ENCODE data around the gene CTBP1. TPM values are rescaled to one million over a fixed set of nuclear protein-coding genes. Genes with fewer than 3 reads are reported as not detected.

Gene CTBP1
- total RNA-seq (100 to 1,000 TPM in 1 of 2 donors, 10 to 100 TPM in 1; 98.8 to 118 TPM), polyA plus RNA-seq (ENCODE audit: insufficient read length in 2 of 2) (100 to 1,000 TPM; 217 to 232 TPM)
- long read RNA-seq, donor 1, transcript CTBP1-203 (10 exons, 2,467 nt): major isoform, 12 of 44 reads
- long read RNA-seq, donor 1, transcript CTBP1-201 (9 exons, 2,297 nt): minor isoform, 8 of 44 reads
- long read RNA-seq, donor 1, partial matches to known transcripts: 0 of 44 reads
- long read RNA-seq, donor 1, other reads (novel, unspliced or antisense): 22 of 44 reads
- long read RNA-seq, donor 2, transcript CTBP1-203 (10 exons, 2,467 nt): major isoform, 7 of 16 reads
- long read RNA-seq, donor 2, partial matches to known transcripts: 0 of 16 reads
- long read RNA-seq, donor 2, other reads (novel, unspliced or antisense): 6 of 16 reads
- long read RNA-seq, donor 3, transcript CTBP1-203 (10 exons, 2,467 nt): major isoform, 17 of 33 reads
- long read RNA-seq, donor 3, transcript CTBP1-201 (9 exons, 2,297 nt): minor isoform, 8 of 33 reads
- long read RNA-seq, donor 3, partial matches to known transcripts: 0 of 33 reads
- long read RNA-seq, donor 3, other reads (novel, unspliced or antisense): 5 of 33 reads
- long read RNA-seq, donor 4, transcript CTBP1-203 (10 exons, 2,467 nt): major isoform, 18 of 31 reads
- long read RNA-seq, donor 4, transcript CTBP1-201 (9 exons, 2,297 nt): minor isoform, 6 of 31 reads
- long read RNA-seq, donor 4, partial matches to known transcripts: 0 of 31 reads
- long read RNA-seq, donor 4, other reads (novel, unspliced or antisense): 5 of 31 reads

DNA sequence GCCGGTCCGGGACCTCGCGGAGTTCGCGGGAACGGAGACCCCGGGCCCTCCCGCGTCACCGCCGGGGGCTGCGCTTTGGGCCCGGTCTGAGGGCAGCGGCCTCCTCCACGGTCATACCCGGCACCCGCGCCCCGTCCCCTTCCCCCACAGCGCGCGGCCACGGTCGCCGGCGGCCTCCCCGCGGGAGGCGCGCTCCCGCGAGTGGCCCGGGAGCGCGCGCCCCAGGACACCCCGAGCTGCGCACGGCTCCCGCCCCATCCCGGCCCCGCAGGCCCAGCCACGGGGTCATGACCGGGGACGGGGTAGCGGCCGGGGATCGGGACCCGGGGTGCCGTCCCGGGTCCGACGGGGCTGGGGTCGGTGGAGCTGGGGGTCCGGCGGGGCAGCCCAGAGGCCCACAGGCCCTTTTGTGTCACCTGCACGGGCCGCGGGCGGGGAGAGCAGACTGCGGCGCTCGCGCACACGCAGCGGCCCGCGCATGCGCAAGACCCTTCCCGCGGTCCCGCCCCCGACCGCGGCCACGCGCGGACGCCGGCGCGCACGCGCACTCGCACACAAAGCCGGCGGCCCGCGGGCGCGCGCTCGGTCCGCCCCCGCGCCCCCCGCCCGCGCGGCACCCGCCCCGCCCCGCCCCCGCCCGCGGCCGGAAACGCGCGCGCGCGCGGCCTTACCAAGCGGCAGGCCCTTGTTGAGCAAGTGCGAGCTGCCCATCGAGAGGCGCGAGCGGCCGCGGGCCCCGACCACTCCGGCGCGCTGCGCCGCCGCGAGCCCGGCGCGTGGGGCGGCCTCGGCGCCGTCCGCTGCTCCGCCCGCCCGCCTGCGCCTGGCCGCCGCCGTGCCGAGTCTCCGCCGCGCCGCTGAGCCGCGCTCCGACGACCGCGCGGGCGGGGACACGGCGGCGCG, at the start of gene CTBP1:
CTBP1 (minus strand) TSS at position 886 of the 903 bp plus-strand sequence. CDS start 7,799 bp downstream, outside the sequence.
- DNase-seq (ENCODE audit: low read depth in 4 of 6, low spot score in 6 of 6): peak; percentile 74 to 96 (median 80)
- peak within 1 kb of the TSS; percentile 53 for H3K4me3 ChIP-seq (ENCODE audit: low read depth, low read length)
- WGBS (ENCODE audit: insufficient coverage): under 1% methylated on average over 153 of the region's 163 CpGs
- peaks cover 58% of the 10 kb centered on the region for H3K36me3 ChIP-seq (ENCODE audit: control insufficient read depth, insufficient read depth, low read length)
- peaks cover 2% of the 10 kb centered on the region for H3K9me3 ChIP-seq (ENCODE audit: control insufficient read depth, insufficient read depth, low read length)
- no peaks in the 10 kb centered on the region for H3K27me3 ChIP-seq (ENCODE audit: control insufficient read depth, insufficient read depth, low read length)
- H3K27ac ChIP-seq (ENCODE audit: low read depth, low read length): peak within 1 kb of the TSS; percentile 82
- H3K4me1 ChIP-seq (ENCODE audit: control insufficient read depth, insufficient read depth, low read length): peaks cover 64% of the 10 kb centered on the region

DNA sequence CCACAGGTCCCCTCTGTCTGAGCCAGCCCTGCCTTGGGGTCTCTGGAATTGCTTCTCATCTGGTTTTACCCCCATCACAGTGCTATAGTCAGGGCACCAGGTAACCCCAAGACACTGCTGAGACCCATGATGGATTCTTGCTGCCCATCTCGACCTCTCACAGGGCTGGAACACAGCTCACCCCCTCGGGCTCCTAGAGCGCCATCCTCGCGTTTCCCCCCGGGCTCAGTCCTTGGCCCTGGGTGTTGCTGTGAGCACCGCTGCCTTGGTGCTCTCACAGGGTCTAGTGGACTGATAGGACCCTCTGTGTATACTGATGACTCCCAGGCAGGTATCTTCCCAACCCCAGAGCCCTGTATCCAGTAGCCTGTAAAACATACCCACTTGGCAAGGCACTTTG, 49.5 kb upstream of the CTBP1 start:
- WGBS (ENCODE audit: insufficient coverage): 91% methylated on average over 7 of the region's 7 CpGs
- peaks cover 14% of the 10 kb centered on the region for H3K4me1 ChIP-seq (ENCODE audit: control insufficient read depth, insufficient read depth, low read length)
- H3K4me3 ChIP-seq (ENCODE audit: low read depth, low read length): no peak overlapping the region
- no peak for DNase-seq (ENCODE audit: low read depth in 4 of 6, low spot score in 6 of 6)
- no peaks in the 10 kb centered on the region for H3K27me3 ChIP-seq (ENCODE audit: control insufficient read depth, insufficient read depth, low read length)
- peaks cover 58% of the 10 kb centered on the region for H3K36me3 ChIP-seq (ENCODE audit: control insufficient read depth, insufficient read depth, low read length)
- no peak overlapping the region for H3K27ac ChIP-seq (ENCODE audit: low read depth, low read length)
- no peaks in the 10 kb centered on the region for H3K9me3 ChIP-seq (ENCODE audit: control insufficient read depth, insufficient read depth, low read length)

DNA sequence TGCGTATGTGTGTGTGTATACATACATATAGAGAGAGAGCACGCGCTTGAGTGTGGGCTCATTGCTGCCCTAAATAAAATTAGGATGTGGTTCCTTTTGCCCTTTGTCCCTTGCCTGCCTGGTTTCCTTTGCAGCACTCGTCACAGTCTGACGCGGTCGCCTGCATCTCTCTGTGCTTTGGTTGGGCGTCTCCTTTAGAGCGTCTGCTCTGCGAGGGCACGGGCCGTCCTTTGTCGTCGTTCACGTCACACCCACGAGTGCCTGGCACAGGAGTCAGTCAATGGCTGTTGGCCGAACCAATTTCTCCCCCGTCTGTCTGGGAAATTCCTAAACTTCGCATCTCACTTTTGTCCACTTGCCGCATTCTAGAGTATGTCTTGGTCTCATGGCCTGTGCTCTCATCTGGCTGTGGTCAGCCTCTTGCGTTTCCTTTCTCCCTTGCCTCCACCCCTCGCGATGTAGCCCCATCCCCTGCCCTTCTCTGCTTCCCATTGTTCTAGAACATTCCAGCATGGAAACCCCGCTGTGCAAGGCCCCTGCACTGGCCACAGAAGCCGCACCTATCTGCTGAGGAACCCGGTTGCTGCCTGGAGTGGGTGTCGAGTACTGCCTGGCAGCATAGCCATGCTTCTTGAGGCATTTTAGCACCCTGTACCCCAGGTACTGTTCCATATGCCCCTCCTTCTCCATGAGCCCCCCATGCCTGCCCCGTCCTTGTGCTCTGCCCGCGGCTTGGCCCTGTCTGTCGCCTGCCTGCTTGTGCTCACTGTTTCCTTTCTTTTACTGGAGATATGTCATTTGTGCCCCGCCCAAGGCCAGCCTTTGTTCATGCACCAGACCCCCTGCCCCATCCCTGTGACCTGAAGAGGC, 48.8 kb upstream of the CTBP1 start:
- Histone ChIP-seq H3K4me1 (ENCODE audit: control insufficient read depth, insufficient read depth, low read length) (peaks cover 14% of the 10 kb centered on the region), H3K4me3 (ENCODE audit: low read depth, low read length) (no peak overlapping the region), H3K9me3 (ENCODE audit: control insufficient read depth, insufficient read depth, low read length) (no peaks in the 10 kb centered on the region), H3K36me3 (ENCODE audit: control insufficient read depth, insufficient read depth, low read length) (peaks cover 58% of the 10 kb centered on the region), H3K27ac (ENCODE audit: low read depth, low read length) (no peak overlapping the region), H3K27me3 (ENCODE audit: control insufficient read depth, insufficient read depth, low read length) (no peaks in the 10 kb centered on the region)
- 87% methylated on average over 32 of the region's 32 CpGs for whole genome bisulfite sequencing (ENCODE audit: insufficient coverage)
- DNase-seq (ENCODE audit: low read depth in 4 of 6, low spot score in 6 of 6): no peak

DNA sequence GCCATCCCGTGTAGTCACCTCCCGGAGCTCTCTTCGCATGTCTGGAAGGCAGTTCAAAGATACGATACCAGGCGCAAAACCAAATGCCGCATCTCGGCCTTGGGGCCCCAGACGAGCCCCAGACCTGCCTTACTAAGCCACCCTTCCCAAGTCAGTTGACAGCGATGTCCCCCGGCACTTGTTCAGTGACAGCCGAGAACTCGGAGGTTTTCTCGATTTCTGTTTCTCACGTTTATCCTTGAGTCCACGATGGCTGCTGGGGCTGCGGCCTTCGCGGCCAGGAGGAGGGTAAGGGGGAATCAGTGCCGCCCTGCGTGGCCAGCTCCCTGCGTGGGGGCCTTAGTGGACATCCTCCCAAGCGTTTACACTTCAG, 48.1 kb upstream of the CTBP1 start:
- no peaks in the 10 kb centered on the region for H3K27me3 ChIP-seq (ENCODE audit: control insufficient read depth, insufficient read depth, low read length)
- H3K27ac ChIP-seq (ENCODE audit: low read depth, low read length): no peak overlapping the region
- 87% methylated on average over 15 of the region's 22 CpGs for WGBS (ENCODE audit: insufficient coverage)
- H3K4me1 ChIP-seq (ENCODE audit: control insufficient read depth, insufficient read depth, low read length): peaks cover 20% of the 10 kb centered on the region
- H3K9me3 ChIP-seq (ENCODE audit: control insufficient read depth, insufficient read depth, low read length): no peaks in the 10 kb centered on the region
- H3K36me3 ChIP-seq (ENCODE audit: control insufficient read depth, insufficient read depth, low read length): peaks cover 64% of the 10 kb centered on the region
- H3K4me3 ChIP-seq (ENCODE audit: low read depth, low read length): no peak overlapping the region
- no peak for DNase-seq (ENCODE audit: low read depth in 4 of 6, low spot score in 6 of 6)

DNA sequence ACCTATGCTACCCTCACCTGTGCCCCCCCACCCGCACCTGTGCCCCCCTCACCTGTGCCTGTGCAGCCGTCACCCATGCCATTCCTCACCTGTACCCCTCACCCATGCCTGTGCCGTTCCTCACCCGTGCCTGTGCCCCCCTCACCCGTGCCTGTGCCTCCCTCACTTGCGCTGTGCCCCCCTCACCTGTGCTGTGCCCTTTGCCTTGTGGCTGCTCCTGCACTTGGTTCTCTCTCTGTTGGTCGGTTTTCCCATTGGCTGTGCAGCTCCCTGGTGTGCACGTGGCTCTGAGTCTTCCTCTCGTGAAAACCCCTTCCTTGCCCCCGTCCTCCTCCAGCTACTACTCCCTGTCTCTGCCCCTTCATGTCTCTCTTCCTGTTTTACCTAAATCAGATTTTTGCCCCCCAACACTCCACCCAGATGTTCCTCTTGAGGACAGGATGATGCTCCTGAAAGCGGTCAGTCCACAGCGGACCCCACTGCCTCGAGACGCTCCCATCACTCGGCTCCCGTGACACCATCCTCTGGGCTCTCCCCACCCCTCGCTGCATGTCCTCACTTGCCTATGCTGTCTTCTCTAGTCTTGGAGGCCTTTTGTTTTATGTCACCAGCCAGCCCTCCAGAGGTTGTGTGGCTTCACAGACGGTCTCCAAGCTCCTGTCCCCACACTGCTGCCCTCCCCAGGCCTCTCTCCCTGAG, 47.5 kb upstream of the CTBP1 start:
- Histone ChIP-seq H3K9me3 (ENCODE audit: control insufficient read depth, insufficient read depth, low read length) (no peaks in the 10 kb centered on the region), H3K36me3 (ENCODE audit: control insufficient read depth, insufficient read depth, low read length) (peaks cover 64% of the 10 kb centered on the region), H3K4me3 (ENCODE audit: low read depth, low read length) (no peak overlapping the region), H3K27me3 (ENCODE audit: control insufficient read depth, insufficient read depth, low read length) (no peaks in the 10 kb centered on the region), H3K27ac (ENCODE audit: low read depth, low read length) (no peak overlapping the region), H3K4me1 (ENCODE audit: control insufficient read depth, insufficient read depth, low read length) (peaks cover 22% of the 10 kb centered on the region)
- WGBS (ENCODE audit: insufficient coverage): 88% methylated on average over 17 of the region's 18 CpGs
- no peak for DNase-seq (ENCODE audit: low read depth in 4 of 6, low spot score in 6 of 6)

DNA sequence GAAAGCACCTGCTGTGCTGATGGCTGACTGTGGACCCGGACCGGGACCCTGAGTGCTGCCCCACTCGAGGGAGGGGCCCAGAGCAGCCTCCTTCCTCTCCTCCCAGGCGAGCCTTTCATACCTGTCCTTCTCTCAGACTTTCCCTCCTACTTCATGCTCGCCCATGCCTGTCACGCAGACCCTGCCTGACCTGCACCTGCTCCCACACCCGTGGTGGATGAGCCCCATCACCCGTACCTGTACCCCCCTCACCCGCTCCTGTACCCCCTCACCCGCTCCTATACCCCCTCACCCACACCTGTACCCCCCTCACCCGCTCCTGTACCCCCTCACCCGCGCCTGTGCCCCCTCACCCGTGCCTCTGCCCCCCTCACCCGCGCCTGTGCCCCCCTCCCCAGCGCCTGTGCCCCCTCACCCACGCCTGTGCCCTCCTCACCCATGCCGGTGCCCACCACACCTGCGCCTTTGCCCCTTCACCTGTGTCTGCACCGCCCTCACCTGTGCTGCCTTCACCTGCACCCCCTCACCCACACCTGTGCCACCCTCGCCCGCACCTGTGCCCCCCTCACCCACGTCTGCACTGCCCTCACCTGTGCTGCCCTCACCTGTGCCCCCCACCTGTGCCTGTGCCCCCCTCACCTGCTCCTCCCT, 46.6 kb upstream of the CTBP1 start:
- no peak overlapping the region for H3K27ac ChIP-seq (ENCODE audit: low read depth, low read length)
- peaks cover 62% of the 10 kb centered on the region for H3K36me3 ChIP-seq (ENCODE audit: control insufficient read depth, insufficient read depth, low read length)
- H3K9me3 ChIP-seq (ENCODE audit: control insufficient read depth, insufficient read depth, low read length): no peaks in the 10 kb centered on the region
- H3K4me1 ChIP-seq (ENCODE audit: control insufficient read depth, insufficient read depth, low read length): peaks cover 31% of the 10 kb centered on the region
- WGBS (ENCODE audit: insufficient coverage): 73% methylated on average over 8 of the region's 24 CpGs
- no peaks in the 10 kb centered on the region for H3K27me3 ChIP-seq (ENCODE audit: control insufficient read depth, insufficient read depth, low read length)
- no peak for DNase-seq (ENCODE audit: low read depth in 4 of 6, low spot score in 6 of 6)
- H3K4me3 ChIP-seq (ENCODE audit: low read depth, low read length): no peak overlapping the region

DNA sequence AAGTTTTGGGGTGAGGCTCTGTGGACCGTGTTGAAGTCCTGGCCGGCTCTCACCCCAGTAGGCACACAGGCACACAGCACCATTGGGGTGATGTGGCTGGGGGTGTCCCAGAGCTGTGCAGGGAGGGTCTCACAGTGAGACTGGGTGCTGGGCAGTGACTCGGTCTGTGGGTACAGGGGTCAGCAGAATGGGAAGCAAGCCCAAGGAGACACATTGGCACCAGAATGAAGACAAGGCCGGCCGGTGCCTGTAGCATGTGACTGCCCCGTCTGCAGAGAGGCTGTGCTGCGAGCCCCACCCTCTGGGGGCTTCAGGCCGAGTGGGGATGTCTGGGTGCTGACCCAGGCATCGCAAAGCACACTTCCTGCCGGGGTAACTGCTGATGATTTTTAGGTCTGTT, 46.0 kb upstream of the CTBP1 start:
- DNase-seq (ENCODE audit: low read depth in 4 of 6, low spot score in 6 of 6): no peak
- H3K9me3 ChIP-seq (ENCODE audit: control insufficient read depth, insufficient read depth, low read length): no peaks in the 10 kb centered on the region
- WGBS (ENCODE audit: insufficient coverage): 40% methylated on average over 10 of the region's 10 CpGs
- peaks cover 33% of the 10 kb centered on the region for H3K4me1 ChIP-seq (ENCODE audit: control insufficient read depth, insufficient read depth, low read length)
- H3K27me3 ChIP-seq (ENCODE audit: control insufficient read depth, insufficient read depth, low read length): no peaks in the 10 kb centered on the region
- no peak overlapping the region for H3K4me3 ChIP-seq (ENCODE audit: low read depth, low read length)
- H3K36me3 ChIP-seq (ENCODE audit: control insufficient read depth, insufficient read depth, low read length): peaks cover 56% of the 10 kb centered on the region
- H3K27ac ChIP-seq (ENCODE audit: low read depth, low read length): no peak overlapping the region

DNA sequence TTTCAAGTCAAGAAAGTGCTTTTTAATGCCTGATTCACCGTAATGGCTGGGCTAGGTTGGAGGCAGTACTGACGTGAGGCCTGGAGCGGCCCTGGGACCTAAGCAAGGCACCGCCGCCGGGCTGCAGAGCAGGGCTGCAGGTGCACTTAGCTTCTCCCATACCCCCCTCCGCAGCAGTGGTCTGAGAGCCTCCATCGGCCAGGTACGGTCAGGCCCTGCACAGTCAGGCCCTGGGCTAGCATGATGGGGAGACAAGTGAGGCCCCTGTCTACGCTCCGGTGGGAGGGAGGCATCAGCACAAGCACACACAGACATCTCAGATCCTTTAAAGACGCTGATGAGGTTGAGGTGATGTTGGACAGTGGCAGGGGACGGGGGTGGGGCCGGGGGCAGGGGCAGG, 45.5 kb upstream of the CTBP1 start:
- Histone ChIP-seq H3K4me3 (ENCODE audit: low read depth, low read length) (no peak overlapping the region), H3K4me1 (ENCODE audit: control insufficient read depth, insufficient read depth, low read length) (peaks cover 33% of the 10 kb centered on the region), H3K27ac (ENCODE audit: low read depth, low read length) (no peak overlapping the region), H3K9me3 (ENCODE audit: control insufficient read depth, insufficient read depth, low read length) (no peaks in the 10 kb centered on the region), H3K36me3 (ENCODE audit: control insufficient read depth, insufficient read depth, low read length) (peaks cover 53% of the 10 kb centered on the region), H3K27me3 (ENCODE audit: control insufficient read depth, insufficient read depth, low read length) (no peaks in the 10 kb centered on the region)
- no peak for DNase-seq (ENCODE audit: low read depth in 4 of 6, low spot score in 6 of 6)
- 95% methylated on average over 6 of the region's 14 CpGs for whole genome bisulfite sequencing (ENCODE audit: insufficient coverage)

All from spinal cord (tissue), 10 donors.